MM.1S (cell line): ENCODE results near the gene HS6ST1.

Experiments used
- DNase-seq: peaks from one replicate; pipeline ENCODE4 v3.0.0-alpha.2; 2015
- H2AFZ ChIP-seq: fragments of 300-600 bp; sonication (generic); 2 replicates; pipeline ENCODE4 v1.6.0; 2016; ENCODE audit warnings: antibody characterized with exemption, low read length
- H3F3A ChIP-seq: fragments of 300-600 bp; sonication (generic); 2 replicates; pipeline ENCODE4 v1.6.1; 2016; ENCODE audit warnings: mild to moderate bottlenecking, antibody characterized with exemption, low read length, moderate library complexity, mixed read lengths; ENCODE audit not compliant: insufficient read depth
- H3K27ac ChIP-seq: fragments of 300-600 bp; sonication (generic); 2 replicates; pipeline ENCODE4 v1.5.1; 2016; ENCODE audit warnings: mild to moderate bottlenecking, low read length
- H3K27me3 ChIP-seq: fragments of 300-600 bp; sonication (generic); replicated peaks from 2 replicates; pipeline ENCODE4 v1.6.0; 2016; ENCODE audit warnings: low read length; ENCODE audit not compliant: insufficient read depth
- H3K36me3 ChIP-seq: fragments of 300-600 bp; sonication (generic); replicated peaks from 2 replicates; pipeline ENCODE4 v1.6.1; 2016; ENCODE audit warnings: mild to moderate bottlenecking, low read length, mixed read lengths; ENCODE audit not compliant: insufficient read depth
- H3K4me1 ChIP-seq: fragments of 300-600 bp; sonication (generic); 2 replicates; pipeline ENCODE4 v1.6.1; 2016; ENCODE audit warnings: low read length, mixed read lengths
- H3K4me2 ChIP-seq: fragments of 300-600 bp; sonication (generic); 2 replicates; pipeline ENCODE4 v1.6.0; 2016; ENCODE audit warnings: low read depth, low read length
- H3K4me3 ChIP-seq: fragments of 300-600 bp; sonication (generic); 2 replicates; pipeline ENCODE4 v1.5.1; 2016; ENCODE audit warnings: low read length, mixed read lengths
- H3K79me2 ChIP-seq: fragments of 300-600 bp; sonication (generic); 2 replicates; pipeline ENCODE4 v1.6.1; 2016; ENCODE audit warnings: mixed run types, low read length, mixed read lengths
- H3K9ac ChIP-seq: fragments of 300-600 bp; sonication (generic); 2 replicates; pipeline ENCODE4 v1.6.1; 2016; ENCODE audit warnings: low read length, mixed read lengths
- H3K9me2 ChIP-seq: fragments of 300-600 bp; sonication (generic); replicated peaks from 2 replicates; pipeline ENCODE4 v1.6.1; 2016; ENCODE audit warnings: mild to moderate bottlenecking, low read length, mixed read lengths; ENCODE audit not compliant: insufficient read depth
- H3K9me3 ChIP-seq: fragments of 300-600 bp; sonication (generic); replicated peaks from 2 replicates; pipeline ENCODE4 v1.6.1; 2016; ENCODE audit warnings: mild to moderate bottlenecking, low read length, mixed read lengths; ENCODE audit not compliant: insufficient read depth
- H4K20me1 ChIP-seq: fragments of 300-600 bp; sonication (generic); 2 replicates; pipeline ENCODE4 v1.6.1; 2016; ENCODE audit warnings: mild to moderate bottlenecking, low read length, moderate library complexity, mixed read lengths; ENCODE audit not compliant: insufficient read depth
- CTCF ChIP-seq: fragments of 300-600 bp; sonication (generic); IDR thresholded peaks from 2 replicates; pipeline ENCODE4 v1.5.1; 2016; ENCODE audit warnings: antibody characterized with exemption, low read length, mixed read lengths
- EZH2 ChIP-seq: fragments of 300-600 bp; sonication (generic); optimal IDR thresholded peaks from 2 replicates; pipeline ENCODE3; 2017; ENCODE audit warnings: low read depth, mild to moderate bottlenecking, antibody characterized with exemption, low read length, mixed read lengths
- EZH2phosphoT487 ChIP-seq: fragments of 300-600 bp; sonication (generic); IDR thresholded peaks from 2 replicates; pipeline ENCODE4 v1.6.1; 2018; ENCODE audit warnings: antibody characterized with exemption, low read length

The HS6ST1 gene

GRCh38 chr2:128324897-128325410 lies 6.3 kb upstream of the HS6ST1 start:
- no peak overlapping the region for H3K27ac ChIP-seq
- H3K4me3 ChIP-seq = no peak overlapping the region
- no peaks in the 10 kb centered on the region for H3K27me3 ChIP-seq
- H4K20me1 ChIP-seq = no peaks in the 10 kb centered on the region
- H2AFZ ChIP-seq = no peak overlapping the region
- H3K4me2 ChIP-seq = no peak overlapping the region
- H3K36me3 ChIP-seq = no peaks in the 10 kb centered on the region
- no peaks in the 10 kb centered on the region for H3F3A ChIP-seq
- H3K9me3 ChIP-seq = no peaks in the 10 kb centered on the region
- H3K9me2 ChIP-seq = no peaks in the 10 kb centered on the region
- H3K4me1 ChIP-seq = 0 out of 2 replicates have a peak, but pooled peaks cover 3% of the 10 kb centered on the region
- DNase-seq = no peak
- TF ChIP-seq EZH2phosphoT487 (no peak), CTCF (no peak), EZH2 (no peak)
- no peak overlapping the region for H3K9ac ChIP-seq
- no peaks in the 10 kb centered on the region for H3K79me2 ChIP-seq

DNA sequence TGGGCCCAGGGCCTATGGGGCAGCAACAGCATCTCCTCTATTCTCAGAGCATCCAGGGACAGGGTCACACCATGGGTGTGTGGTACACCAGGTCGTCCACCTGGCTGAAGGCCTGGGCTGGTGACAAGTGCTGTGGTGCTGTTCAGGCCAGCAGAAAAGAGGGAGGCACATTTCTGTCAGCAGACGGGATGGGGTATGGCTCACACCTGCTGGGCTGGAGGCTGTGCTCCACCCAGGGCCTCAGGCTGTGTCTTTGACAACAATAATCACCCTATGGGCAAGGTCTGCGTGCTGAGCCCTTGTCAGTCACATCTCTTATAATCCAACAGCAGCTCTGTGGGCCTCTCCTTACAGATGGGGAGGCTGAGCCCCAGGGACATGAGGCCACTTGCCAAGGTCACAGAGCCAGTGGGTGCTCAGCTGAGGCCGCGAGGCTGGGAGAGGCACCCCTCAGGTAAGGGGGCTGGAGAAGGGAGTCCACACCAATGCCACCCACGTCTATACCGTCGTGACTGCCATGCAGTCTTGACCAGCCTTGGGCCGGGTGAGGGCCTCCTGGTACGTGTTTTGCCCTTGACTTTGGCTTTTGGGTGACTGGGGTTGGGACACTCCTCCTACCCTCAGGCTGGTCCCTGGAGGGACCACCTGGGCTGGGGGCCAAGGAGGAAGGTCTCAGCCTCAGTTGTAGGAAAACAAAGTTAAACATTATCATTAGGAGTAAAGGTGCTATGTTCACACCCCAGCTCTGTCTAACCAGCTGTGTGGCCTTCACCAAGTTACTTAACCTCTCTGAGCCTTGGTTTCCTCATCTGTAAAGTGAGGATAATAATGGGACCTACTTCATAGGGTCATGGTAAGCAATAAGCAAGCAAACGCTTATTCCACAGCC lies 5.6 kb upstream of the HS6ST1 start:
- Histone ChIP-seq H3K9me2 (no peaks in the 10 kb centered on the region), H3K9me3 (no peaks in the 10 kb centered on the region), H3K9ac (no peak overlapping the region), H3K27ac (no peak overlapping the region), H3K27me3 (no peaks in the 10 kb centered on the region), H3K79me2 (no peaks in the 10 kb centered on the region), H4K20me1 (no peaks in the 10 kb centered on the region), H3K4me3 (no peak overlapping the region), H2AFZ (no peak overlapping the region), H3K36me3 (no peaks in the 10 kb centered on the region), H3F3A (no peaks in the 10 kb centered on the region), H3K4me1 (0 out of 2 replicates have a peak, but pooled peaks cover 3% of the 10 kb centered on the region), H3K4me2 (no peak overlapping the region)
- no peak for DNase-seq
- TF ChIP-seq EZH2 = no peak
- TF ChIP-seq CTCF = no peak
- TF ChIP-seq EZH2phosphoT487 = no peak

DNA sequence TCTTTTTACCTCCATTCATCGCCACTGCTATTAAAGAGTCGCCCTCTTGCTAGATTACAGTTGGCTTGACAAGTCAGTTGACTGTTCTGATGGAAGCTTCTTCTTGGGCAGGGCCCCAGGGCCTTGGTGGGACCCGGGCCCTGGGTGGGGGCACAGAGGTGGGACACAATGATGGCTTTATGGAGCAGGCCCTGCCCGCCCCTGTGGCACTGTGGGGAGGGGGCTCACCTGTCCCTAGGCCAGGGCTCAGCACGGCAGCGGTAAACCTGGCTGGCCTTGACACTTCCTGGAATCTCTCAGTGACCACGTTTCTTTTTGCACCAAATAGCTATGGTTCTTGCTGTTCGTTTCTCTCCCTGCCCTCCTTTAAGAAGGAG lies 4.9 kb upstream of the HS6ST1 start:
- Histone ChIP-seq H3K4me2 (no peak overlapping the region), H3K36me3 (no peaks in the 10 kb centered on the region), H3F3A (no peaks in the 10 kb centered on the region), H3K9ac (no peak overlapping the region), H3K9me2 (no peaks in the 10 kb centered on the region), H4K20me1 (no peaks in the 10 kb centered on the region), H3K79me2 (no peaks in the 10 kb centered on the region), H3K27me3 (no peaks in the 10 kb centered on the region), H2AFZ (no peak overlapping the region), H3K27ac (no peak overlapping the region), H3K9me3 (no peaks in the 10 kb centered on the region), H3K4me1 (0 out of 2 replicates have a peak, but pooled peaks cover 3% of the 10 kb centered on the region), H3K4me3 (no peak overlapping the region)
- TF ChIP-seq CTCF = no peak
- TF ChIP-seq EZH2phosphoT487 = no peak
- TF ChIP-seq EZH2 = no peak
- DNase-seq = no peak
